ENCODE data around the gene TJP2. TPM values are rescaled to one million over a fixed set of nuclear protein-coding genes. Genes with fewer than 3 reads are reported as not detected.

The TJP2 gene
- total RNA-seq, 4 donors from 2014 or later = 98.8 to 203 (median 137) TPM

- TF ChIP-seq, protein P1, sequence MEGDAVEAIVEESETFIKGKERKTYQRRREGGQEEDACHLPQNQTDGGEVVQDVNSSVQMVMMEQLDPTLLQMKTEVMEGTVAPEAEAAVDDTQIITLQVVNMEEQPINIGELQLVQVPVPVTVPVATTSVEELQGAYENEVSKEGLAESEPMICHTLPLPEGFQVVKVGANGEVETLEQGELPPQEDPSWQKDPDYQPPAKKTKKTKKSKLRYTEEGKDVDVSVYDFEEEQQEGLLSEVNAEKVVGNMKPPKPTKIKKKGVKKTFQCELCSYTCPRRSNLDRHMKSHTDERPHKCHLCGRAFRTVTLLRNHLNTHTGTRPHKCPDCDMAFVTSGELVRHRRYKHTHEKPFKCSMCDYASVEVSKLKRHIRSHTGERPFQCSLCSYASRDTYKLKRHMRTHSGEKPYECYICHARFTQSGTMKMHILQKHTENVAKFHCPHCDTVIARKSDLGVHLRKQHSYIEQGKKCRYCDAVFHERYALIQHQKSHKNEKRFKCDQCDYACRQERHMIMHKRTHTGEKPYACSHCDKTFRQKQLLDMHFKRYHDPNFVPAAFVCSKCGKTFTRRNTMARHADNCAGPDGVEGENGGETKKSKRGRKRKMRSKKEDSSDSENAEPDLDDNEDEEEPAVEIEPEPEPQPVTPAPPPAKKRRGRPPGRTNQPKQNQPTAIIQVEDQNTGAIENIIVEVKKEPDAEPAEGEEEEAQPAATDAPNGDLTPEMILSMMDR (IDR thresholded peaks at IDR 0.05; ENCODE audit: low read depth) = no peak
Observed at GRCh38 chr9:69215774-69216485, 41.9 kb downstream of the TJP2 start.

DNA sequence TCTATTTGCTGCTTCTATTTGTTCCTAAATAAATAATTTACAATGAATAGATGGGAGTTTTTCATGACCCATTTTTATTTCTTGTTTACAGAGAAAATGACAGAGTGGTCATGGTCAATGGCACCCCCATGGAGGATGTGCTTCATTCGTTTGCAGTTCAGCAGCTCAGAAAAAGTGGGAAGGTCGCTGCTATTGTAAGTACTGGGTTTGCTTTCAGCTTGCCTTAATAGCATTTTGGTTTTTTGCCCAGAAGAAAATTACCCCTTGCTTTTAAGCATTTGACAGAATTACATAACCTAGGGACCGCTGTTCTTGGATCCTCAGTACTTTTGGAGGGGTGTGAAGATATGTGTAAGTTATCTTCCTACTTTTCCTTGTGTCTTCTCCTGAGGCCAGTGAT lies 44.1 kb downstream of the TJP2 start:
- TF ChIP-seq, protein P1 (IDR thresholded peaks at IDR 0.05; ENCODE audit: low read depth) = no peak

GRCh38 chr9:69221036-69221435 lies 47.0 kb downstream of the TJP2 start:
- TF ChIP-seq, protein P1 (IDR thresholded peaks at IDR 0.05; ENCODE audit: low read depth) = no peak

DNA sequence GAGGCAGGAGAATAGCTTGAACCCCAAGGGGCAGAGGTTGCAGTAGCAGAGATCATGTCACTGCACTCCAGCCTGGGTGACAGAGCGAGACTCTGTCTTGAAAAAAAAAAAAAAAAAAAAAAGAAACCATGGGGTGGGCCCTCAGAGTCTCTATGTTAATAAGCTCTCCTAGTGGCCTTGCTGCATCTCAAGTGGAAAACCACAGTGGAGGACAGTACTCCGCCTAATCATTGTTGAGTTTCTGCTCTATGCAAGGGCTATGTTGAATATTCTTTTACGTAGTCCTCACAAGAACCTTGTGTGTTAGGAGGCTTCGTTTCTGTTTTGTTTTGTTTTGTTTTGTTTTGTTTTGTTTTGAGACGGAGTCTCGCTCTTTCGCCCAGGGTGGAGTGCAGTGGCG lies 48.9 kb downstream of the TJP2 start:
- TF ChIP-seq, protein P1 (IDR thresholded peaks at IDR 0.05; ENCODE audit: low read depth) = no peak

DNA sequence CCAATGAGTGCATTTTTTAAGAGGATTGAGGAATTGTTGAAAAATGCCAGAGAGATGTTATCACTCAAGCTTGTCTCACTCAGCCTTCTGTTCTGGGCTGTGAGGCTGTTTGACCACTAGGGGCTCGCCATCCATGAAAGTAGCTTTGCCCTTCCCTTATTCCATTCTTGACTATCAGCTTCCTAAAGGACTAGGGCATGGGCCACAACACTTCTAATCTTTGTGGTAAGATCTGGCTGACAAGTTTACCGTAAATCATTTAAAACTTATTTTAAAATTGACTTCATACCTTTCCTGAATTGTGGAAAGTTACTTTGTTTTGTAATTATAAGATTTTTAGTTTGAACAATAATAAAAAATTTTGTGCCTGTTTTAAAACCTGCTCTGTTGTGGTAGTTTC lies 49.5 kb downstream of the TJP2 start:
- TF ChIP-seq, protein P1 (IDR thresholded peaks at IDR 0.05; ENCODE audit: low read depth) = no peak

GRCh38 chr9:69229367-69229766 lies 55.3 kb downstream of the TJP2 start:
- TF ChIP-seq, protein P1 (IDR thresholded peaks at IDR 0.05; ENCODE audit: low read depth) = no peak

GRCh38 chr9:69232135-69232534 lies 58.1 kb downstream of the TJP2 start:
- TF ChIP-seq, protein P1 (IDR thresholded peaks at IDR 0.05; ENCODE audit: low read depth) = no peak

Data from subcutaneous adipose tissue (tissue), 4 donors.